Natural killer cell (primary cell): ENCODE data around the gene BLOC1S1. TPM values are rescaled to one million over a fixed set of nuclear protein-coding genes. Genes with fewer than 3 reads are reported as not detected.

Experiments used
- ATAC-seq, 3 donors: fragments of 150-1000 bp in 2 of 3; fragments of 200-7000 bp in 1 of 3; cut with Tn5 transposase; 1 replicate in 1 of 3; 2 replicates in 2 of 3; pipeline ENCODE4 v1.10.0; 2021; ENCODE audit warnings: mild to moderate bottlenecking in 2 of 3, moderate library complexity in 2 of 3
- DNase-seq, 2 donors: peaks; one replicate each; pipeline versions ENCODE4 v3.0.0 to v3.0.0-alpha.2; 2013 to 2021; ENCODE audit warnings: mixed read lengths in 1 of 2
- H3K27ac ChIP-seq: one replicate; pipeline ENCODE4 v1.5.1; 2013; ENCODE audit warnings: mild to moderate bottlenecking, low read length
- H3K27me3 ChIP-seq: one replicate; pipeline ENCODE4 v1.6.1; 2013; ENCODE audit warnings: low read length; ENCODE audit not compliant: control insufficient read depth, insufficient read depth
- H3K36me3 ChIP-seq: one replicate; pipeline ENCODE4 v1.6.1; 2013; ENCODE audit warnings: low read length; ENCODE audit not compliant: control insufficient read depth, insufficient read depth
- H3K4me1 ChIP-seq: one replicate; pipeline ENCODE4 v1.6.1; 2013; ENCODE audit warnings: low read length; ENCODE audit not compliant: control insufficient read depth, insufficient read depth
- H3K4me3 ChIP-seq: one replicate; pipeline ENCODE4 v1.5.1; 2013; ENCODE audit warnings: low read length
- H3K9me3 ChIP-seq: one replicate; pipeline ENCODE4 v1.6.1; 2013; ENCODE audit warnings: low read length; ENCODE audit not compliant: control insufficient read depth, insufficient read depth
- H3K27ac Mint-ChIP-seq, 2 donors: one replicate each; pipeline ENCODE4 v1.8.0; 2022; ENCODE audit warnings: mild to moderate bottlenecking in 2 of 2, mixed read lengths in 2 of 2, moderate library complexity in 1 of 2
- H3K27me3 Mint-ChIP-seq, 2 donors: one replicate each; pipeline ENCODE4 v1.8.0; 2022; ENCODE audit warnings: low read depth in 2 of 2, mixed read lengths in 2 of 2
- H3K36me3 Mint-ChIP-seq: one replicate; pipeline ENCODE4 v1.8.0; 2022; ENCODE audit warnings: mixed read lengths
- H3K4me1 Mint-ChIP-seq, 2 donors: one replicate each; pipeline ENCODE4 v1.8.0; 2022; ENCODE audit warnings: mixed read lengths in 2 of 2
- H3K4me3 Mint-ChIP-seq: one replicate; pipeline ENCODE4 v1.8.0; 2022; ENCODE audit warnings: mild to moderate bottlenecking, moderate library complexity, mixed read lengths
- H3K9me3 Mint-ChIP-seq, 2 donors: one replicate each; pipeline ENCODE4 v1.8.0; 2022; ENCODE audit warnings: mixed read lengths in 2 of 2
- WGBS: methylation state at CpG from one replicate; pipeline ENCODE4 v1.1.7; 2013; ENCODE audit warnings: missing lambda C conversion rate; ENCODE audit not compliant: insufficient coverage; 5-methylcytosine and 5-hydroxymethylcytosine counted together
- intact Hi-C: fragments of 100-400 bp; cut with micrococcal nuclease; formaldehyde crosslinking; loops from one replicate; pipeline ENCODE4 v1.14.2; 2022
- total RNA-seq, 4 donors: library from RNA; stranded (reverse); fragments of 120-200 nt in 1 of 4; gene quantifications; one replicate each; pipeline versions ENCODE4 v1.2.3 to v1.2.4, GENCODE V29; 2013 to 2022
- TF ChIP-seq, protein P1 (sequence below): fragments of 200-600 bp; IDR thresholded peaks from one replicate; pipeline ENCODE4 v1.8.0; 2022; ENCODE audit warnings: antibody characterized with exemption

The BLOC1S1 gene
- total RNA-seq, 3 donors from 2014 or later (not counting 1 experiment from before 2014, with no cell fraction given) = 75.8 to 83.7 (median 81.0) TPM

DNA sequence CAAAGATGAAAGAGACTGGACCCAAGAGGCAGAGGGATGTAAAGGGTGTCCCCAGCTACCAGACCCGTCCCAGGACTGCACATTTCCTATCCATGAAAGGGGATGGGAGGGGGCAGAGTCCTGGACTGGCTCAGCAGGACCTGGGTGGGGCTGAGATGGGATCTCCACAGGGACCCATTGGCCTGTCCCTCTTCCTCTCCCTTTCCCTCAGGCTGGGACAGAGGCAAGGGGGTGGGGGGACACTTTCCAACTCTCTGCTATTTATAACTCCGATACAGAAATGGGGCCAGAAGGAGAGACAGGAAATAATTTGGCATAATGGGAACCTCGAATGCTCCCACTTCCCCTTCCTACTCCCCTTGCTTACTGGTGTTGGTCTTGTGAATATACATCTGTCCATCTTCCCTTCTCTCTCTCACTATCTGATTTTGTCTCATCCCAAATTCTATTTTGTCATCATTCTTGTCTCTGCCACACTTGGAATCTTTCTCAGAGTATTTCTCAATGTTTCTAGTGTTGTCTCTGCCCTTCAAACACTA, 7.1 kb upstream of the BLOC1S1 start:
- intact Hi-C loops = no loop called here
- no peak overlapping the region for H3K27ac ChIP-seq
- peaks cover 14 to 17% of the 10 kb centered on the region in 2 donors for H3K4me1 Mint-ChIP-seq
- H3K36me3 Mint-ChIP-seq = no peaks in the 10 kb centered on the region
- H3K36me3 ChIP-seq = no peaks in the 10 kb centered on the region
- H3K9me3 Mint-ChIP-seq = no peaks in the 10 kb centered on the region
- no peak overlapping the region for H3K4me3 ChIP-seq
- peaks cover 30% of the 10 kb centered on the region in 2 donors for H3K27me3 Mint-ChIP-seq
- WGBS = 5% methylated on average over 2 of the region's 3 CpGs
- H3K4me1 ChIP-seq = peaks cover 18% of the 10 kb centered on the region
- TF ChIP-seq, protein P1, sequence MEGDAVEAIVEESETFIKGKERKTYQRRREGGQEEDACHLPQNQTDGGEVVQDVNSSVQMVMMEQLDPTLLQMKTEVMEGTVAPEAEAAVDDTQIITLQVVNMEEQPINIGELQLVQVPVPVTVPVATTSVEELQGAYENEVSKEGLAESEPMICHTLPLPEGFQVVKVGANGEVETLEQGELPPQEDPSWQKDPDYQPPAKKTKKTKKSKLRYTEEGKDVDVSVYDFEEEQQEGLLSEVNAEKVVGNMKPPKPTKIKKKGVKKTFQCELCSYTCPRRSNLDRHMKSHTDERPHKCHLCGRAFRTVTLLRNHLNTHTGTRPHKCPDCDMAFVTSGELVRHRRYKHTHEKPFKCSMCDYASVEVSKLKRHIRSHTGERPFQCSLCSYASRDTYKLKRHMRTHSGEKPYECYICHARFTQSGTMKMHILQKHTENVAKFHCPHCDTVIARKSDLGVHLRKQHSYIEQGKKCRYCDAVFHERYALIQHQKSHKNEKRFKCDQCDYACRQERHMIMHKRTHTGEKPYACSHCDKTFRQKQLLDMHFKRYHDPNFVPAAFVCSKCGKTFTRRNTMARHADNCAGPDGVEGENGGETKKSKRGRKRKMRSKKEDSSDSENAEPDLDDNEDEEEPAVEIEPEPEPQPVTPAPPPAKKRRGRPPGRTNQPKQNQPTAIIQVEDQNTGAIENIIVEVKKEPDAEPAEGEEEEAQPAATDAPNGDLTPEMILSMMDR = no peak
- H3K27ac Mint-ChIP-seq = peak overlapping the region in 1 of 2 donors; percentile 23
- H3K27me3 ChIP-seq = peaks cover 17% of the 10 kb centered on the region
- DNase-seq (no peak), ATAC-seq (no peak)
- H3K9me3 ChIP-seq = no peaks in the 10 kb centered on the region
- H3K4me3 Mint-ChIP-seq = peak overlapping the region; percentile 85

DNA sequence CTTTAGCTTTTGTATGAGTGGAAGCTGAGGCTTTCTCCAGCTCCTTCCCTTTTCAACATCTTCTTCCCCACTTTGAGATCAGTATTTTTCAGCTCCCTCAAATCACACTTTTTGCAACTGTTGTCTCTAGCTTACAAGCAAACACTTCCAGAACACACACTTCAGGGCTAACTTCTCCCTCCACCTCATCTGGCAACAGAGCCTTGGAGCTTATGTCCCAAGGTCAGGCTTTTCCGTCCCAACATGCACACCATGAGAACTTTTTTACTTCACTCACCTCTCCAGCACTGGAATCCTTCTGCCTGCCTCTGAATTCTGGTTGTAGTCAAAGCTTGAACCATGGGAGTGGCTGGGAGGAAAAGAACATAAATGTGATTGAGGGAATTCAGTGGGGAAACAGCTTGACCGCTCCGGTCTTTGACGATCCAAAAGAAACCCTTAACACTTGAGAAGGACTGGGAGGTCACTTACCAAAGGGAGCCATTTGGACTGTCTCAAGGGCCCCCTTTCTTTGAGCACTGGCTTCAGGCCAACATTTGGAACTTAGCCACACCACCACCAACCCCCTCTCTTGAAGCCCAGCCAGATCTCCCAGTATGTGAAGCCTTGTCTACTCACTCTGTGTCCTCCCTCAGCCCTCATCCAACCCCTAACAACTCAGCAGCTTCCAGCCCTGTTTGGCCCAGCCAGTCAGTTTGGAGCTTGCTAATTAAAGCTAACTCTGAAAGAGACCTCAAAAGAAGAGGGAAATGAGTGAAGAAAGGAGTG, 3.9 kb upstream of the BLOC1S1 start:
- H3K4me1 ChIP-seq = peaks cover 31% of the 10 kb centered on the region
- no peaks in the 10 kb centered on the region for H3K36me3 Mint-ChIP-seq
- H3K4me1 Mint-ChIP-seq = peaks cover 22 to 30% of the 10 kb centered on the region in 2 donors
- H3K4me3 Mint-ChIP-seq = no peak overlapping the region
- H3K9me3 ChIP-seq = no peaks in the 10 kb centered on the region
- DNase-seq (no peak), ATAC-seq (no peak)
- H3K36me3 ChIP-seq = no peaks in the 10 kb centered on the region
- peaks cover 24 to 26% of the 10 kb centered on the region in 2 donors for H3K27me3 Mint-ChIP-seq
- H3K9me3 Mint-ChIP-seq = no peaks in the 10 kb centered on the region
- no peak overlapping the region for H3K27ac ChIP-seq
- intact Hi-C loops = no loop called here
- TF ChIP-seq, protein P1 = no peak
- H3K4me3 ChIP-seq = no peak overlapping the region
- 97% methylated on average over 4 of the region's 4 CpGs for WGBS
- H3K27ac Mint-ChIP-seq = no peak overlapping the region
- peaks cover 11% of the 10 kb centered on the region for H3K27me3 ChIP-seq

DNA sequence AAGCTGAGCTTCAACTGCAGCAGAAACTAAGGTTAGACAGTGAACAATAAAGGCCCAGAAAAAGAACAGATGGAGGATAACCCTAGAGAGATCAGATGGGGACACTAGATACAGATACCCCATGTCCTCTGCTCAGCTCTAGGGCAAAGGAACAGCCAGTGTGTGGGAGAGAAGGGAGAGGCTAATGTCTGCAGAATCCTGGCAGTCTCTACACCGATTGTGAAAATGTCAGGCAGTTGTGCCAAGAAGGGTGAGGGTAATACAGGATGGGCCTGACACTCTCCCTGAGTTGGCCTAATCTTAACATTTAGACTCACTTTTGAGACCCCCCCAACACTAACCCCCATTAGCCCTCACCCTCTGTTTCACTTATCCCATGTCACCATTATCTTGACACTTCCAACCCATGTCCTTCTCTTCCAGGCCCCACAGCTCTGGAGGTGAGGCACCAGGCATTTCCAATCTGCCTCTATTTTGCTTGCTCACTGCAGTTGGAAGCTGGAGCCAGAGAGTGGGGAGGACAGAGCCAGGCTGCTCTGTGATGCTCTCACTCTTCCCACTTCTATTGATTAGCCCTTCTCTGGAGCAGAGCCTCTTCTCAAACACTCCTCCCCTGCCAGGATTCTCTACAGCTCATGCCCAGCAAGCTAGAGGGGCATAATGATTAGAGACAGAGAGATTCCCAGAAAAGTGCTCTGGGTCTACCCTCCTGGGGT, 3.0 kb upstream of the BLOC1S1 start:
- Histone ChIP-seq H3K27me3 (peaks cover 8% of the 10 kb centered on the region), H3K27ac (no peak overlapping the region), H3K4me1 (peaks cover 32% of the 10 kb centered on the region), H3K9me3 (no peaks in the 10 kb centered on the region), H3K4me3 (no peak overlapping the region), H3K36me3 (no peaks in the 10 kb centered on the region)
- no peak overlapping the region for H3K27ac Mint-ChIP-seq
- peaks cover 17 to 30% of the 10 kb centered on the region in 2 donors for H3K4me1 Mint-ChIP-seq
- WGBS = 78% methylated on average over 1 of the region's 1 CpG
- H3K36me3 Mint-ChIP-seq = no peaks in the 10 kb centered on the region
- DNase-seq (no peak), ATAC-seq (no peak)
- H3K27me3 Mint-ChIP-seq = peaks cover 21% of the 10 kb centered on the region in 2 donors
- TF ChIP-seq, protein P1 = no peak
- no peaks in the 10 kb centered on the region for H3K9me3 Mint-ChIP-seq
- H3K4me3 Mint-ChIP-seq = no peak overlapping the region
- intact Hi-C loops = no loop called here
